ENCODE results near the gene MPPE1. TPM values are rescaled to one million over a fixed set of nuclear protein-coding genes. Genes with fewer than 3 reads are reported as not detected.
"Not testable (repeated sequence)": the region's sequence is repeated elsewhere in the genome, so short reads cannot be mapped to it uniquely, and the experiment has no call there.

Gene MPPE1
- total RNA-seq, 1 donor from 2014 or later: 32.7 TPM

DNA sequence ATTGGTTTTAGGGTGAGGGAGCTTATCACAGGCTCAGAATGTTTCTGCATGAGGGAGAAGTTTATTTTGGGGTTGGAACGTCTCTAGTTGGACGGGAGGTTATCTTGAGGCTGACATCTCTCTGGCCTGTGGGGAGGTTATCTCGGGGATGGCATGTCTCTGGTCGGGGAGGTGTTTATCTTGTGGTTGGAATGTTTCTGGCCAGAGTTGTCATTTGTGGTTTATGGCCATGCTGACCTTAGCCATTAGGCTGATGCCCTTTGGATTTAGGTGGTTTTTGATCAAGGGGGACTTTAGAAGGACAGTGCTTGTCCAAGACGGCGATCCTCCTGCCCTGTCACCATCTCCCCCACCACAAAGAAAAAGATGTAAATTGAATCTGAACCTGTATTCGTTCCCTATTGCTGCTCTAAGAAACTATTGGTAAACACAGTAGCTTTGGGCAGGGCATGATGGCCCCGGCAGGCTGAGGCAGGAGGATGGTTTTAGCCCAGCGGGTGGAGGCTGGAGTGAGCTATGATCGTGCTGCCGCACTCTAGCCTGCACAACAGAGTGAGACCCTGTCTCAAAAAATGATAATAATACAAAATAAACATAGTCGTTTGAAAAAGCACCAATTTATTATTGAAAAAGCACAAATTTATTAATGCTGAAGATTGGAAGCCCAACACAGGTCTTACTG lies 17.8 kb upstream of the MPPE1 start:
- no peak for DNase-seq

- no peak for DNase-seq
Observed at GRCh38 chr18:11923450-11923849, 15.3 kb upstream of the MPPE1 start.

DNA sequence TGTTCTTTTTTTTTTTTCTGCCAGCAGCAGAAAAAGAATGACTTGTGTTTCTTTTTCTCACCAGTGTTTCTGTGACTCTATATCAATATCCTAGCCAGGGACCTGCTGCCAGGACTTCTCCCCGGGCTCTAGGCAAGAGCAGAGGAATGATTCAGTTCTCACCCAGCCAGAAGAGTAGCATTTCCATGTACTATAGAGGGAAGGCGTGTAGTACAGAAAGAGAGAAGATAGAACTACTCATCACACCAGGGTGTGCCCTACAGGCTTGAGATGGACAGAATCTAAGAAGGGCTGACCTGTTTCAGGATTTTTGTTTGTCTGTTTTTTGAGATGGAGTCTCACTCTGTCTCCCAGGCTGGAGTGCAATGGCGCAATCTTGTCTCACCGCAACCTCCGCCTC lies 11.4 kb upstream of the MPPE1 start:
- not testable (repeated sequence) for DNase-seq

DNA sequence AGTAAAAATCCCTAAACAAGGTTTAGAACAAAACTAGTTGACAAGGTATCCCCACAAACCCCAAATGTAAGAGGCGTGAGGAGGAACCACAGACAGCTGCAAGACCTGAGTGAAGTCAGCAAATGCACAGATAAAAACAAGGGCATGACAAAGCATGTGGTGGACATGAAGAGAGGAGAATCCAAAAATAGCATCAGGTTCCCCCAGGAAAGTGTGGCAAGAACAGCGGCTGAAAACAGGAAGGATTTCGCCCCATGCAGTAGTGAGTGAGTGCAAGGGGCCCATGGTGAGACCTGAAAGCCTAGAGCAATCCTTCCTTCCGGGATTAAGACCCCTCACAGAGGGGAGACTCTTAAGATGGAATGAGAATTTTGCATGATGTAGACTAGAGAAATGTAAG lies 8.8 kb upstream of the MPPE1 start:
- not testable (repeated sequence) for DNase-seq

- DNase-seq: no peak
Observed at GRCh38 chr18:11909591-11910026, 1.5 kb upstream of the MPPE1 start.

GRCh38 chr18:11909061-11909455 lies 941 bp upstream of the MPPE1 start:
- DNase-seq: no peak

- peak; percentile 12 for DNase-seq
Observed at GRCh38 chr18:11906926-11907874, 917 bp downstream of the MPPE1 start.

DNA sequence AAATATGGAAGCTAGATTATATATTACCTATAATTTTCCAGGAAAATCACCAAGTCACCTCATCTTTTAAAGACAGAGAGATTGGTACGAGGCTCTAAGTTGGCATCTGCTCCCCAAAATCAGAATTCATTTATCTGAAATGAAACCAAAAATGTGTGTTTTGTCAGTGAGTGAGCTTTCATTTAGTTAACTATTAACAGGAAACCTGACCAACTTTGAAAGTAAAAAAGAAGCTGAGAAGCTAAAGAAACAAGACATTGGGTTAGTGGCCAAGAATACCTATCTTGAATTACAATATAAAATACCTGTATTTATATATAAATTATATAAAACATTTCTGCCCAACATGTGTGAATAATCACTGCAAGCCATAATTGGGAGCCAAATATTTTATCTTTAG lies 1.9 kb downstream of the MPPE1 start:
- DNase-seq: no peak

GRCh38 chr18:11905613-11906012 lies 2.5 kb downstream of the MPPE1 start:
- no peak for DNase-seq

DNA sequence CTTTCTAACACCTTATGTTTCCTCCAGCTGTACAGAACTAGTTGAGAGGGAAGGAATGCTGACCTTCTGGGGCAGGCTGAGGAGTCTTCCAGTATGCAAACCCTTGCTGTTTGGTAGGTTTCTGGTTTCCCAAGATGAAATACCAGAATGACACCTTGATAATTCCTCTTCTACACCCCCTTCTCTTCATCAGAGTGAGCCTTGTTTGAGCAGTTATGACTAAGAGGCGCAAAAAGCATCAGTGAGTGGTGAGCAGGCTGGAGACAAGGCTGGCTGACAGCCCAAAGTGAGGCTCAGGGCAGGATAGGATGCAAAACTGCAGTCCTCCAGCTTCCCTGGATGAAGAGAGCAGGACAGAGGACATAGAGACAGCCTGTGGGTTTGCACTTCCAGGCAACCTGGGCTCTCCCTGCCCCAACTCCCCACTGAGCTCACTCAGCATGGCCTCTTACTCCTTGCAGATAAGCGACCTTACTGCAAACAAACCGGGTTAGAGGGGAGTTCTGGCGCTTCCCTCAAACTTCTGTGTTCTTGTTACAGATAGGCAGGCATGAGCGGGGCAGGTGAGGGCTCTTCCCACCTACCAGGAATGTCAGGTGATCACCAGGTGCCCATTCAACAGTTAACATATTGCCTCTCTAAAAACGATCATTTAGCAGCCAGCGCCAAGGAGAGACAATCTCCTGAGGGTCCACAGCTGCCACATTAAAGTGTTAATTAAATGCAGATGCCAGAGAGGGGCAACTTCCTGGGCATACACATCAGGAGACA lies 5.4 kb downstream of the MPPE1 start:
- no peak for DNase-seq

- DNase-seq: no peak
Observed at GRCh38 chr18:11901826-11902438, 6.2 kb downstream of the MPPE1 start.

DNA sequence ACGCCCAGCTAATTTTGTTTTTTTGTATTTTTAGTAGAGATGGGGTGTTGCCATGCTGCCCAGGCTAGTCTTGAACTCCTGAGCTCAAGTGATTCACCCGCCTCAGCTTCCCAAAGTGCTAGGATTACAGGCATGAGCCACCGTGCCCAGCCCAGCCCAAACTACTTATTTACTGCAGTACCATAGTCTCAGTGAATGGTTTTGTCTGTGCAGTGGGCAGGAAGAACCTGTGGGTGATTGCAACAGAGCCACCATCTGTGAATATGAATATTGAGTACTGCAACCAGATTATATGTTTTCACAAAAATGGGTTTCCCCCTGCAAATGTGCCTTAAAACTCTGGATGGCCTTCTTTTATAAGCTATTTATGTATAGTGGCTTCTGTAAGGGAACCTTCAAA lies 9.1 kb downstream of the MPPE1 start:
- DNase-seq: no peak

- DNase-seq: no peak
Observed at GRCh38 chr18:11897781-11898180, 10.3 kb downstream of the MPPE1 start.

GRCh38 chr18:11892438-11892837 lies 15.7 kb downstream of the MPPE1 start:
- DNase-seq: not testable (repeated sequence)

- DNase-seq: no peak
Observed at GRCh38 chr18:11891737-11892136, 16.4 kb downstream of the MPPE1 start.

GRCh38 chr18:11889284-11889683 lies 18.8 kb downstream of the MPPE1 start:
- DNase-seq: no peak

DNA sequence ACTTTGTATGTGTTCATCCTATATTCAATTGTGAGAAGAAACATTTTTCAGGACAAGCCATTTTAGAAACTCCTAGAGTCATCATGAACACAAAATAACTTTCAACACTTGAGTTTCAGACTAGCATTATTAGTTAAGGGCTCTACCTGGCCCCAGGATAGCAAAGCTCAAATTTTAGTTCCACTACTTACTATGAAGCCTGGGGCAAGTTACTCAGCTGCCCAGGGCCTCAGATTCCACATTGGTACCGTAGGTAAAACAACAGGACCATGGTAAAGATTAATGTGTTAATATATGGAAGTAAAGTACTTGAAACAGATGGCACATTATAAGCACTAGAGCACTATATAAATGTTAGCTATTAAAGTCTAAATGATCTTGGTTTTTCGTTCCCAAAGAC lies 19.4 kb downstream of the MPPE1 start:
- no peak for DNase-seq

- no peak for DNase-seq
Observed at GRCh38 chr18:11887328-11888128, 20.6 kb downstream of the MPPE1 start.

GRCh38 chr18:11886577-11887110 lies 21.5 kb downstream of the MPPE1 start:
- DNase-seq: no peak

- DNase-seq: no peak
Observed at GRCh38 chr18:11885278-11885947, 22.7 kb downstream of the MPPE1 start.
